HG02588 (cell line): Measurements from ENCODE around the gene ATP1A1.

Experiments
- ATAC-seq: cut with Tn5 transposase; IDR thresholded peaks from one replicate; pipeline ENCODE4 v1.9.1; 2021; ENCODE audit warnings: mild to moderate bottlenecking, moderate library complexity; ENCODE audit not compliant: unreplicated experiment

ATP1A1 gene

DNA sequence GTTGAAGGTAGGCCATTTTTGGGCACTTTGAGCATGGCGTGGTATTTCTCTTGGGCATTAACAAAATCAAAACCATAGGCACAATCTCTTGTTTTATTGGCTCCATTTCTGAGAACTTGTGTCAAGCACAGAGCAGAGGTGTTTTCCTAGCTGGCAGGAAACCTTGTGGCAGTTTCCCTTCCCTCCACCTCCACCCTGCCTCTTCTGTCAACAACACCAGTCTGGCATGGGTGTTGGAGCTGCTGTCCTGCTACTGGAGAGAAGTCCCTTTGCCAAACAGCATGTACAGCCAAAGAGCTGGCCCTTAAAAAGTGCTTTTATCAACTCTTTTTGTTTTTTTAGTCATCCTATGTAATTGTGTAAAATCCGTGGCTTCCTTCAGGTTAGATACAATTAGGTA is 16.0 kb downstream of the ATP1A1 start:
- ATAC-seq = no peak

DNA sequence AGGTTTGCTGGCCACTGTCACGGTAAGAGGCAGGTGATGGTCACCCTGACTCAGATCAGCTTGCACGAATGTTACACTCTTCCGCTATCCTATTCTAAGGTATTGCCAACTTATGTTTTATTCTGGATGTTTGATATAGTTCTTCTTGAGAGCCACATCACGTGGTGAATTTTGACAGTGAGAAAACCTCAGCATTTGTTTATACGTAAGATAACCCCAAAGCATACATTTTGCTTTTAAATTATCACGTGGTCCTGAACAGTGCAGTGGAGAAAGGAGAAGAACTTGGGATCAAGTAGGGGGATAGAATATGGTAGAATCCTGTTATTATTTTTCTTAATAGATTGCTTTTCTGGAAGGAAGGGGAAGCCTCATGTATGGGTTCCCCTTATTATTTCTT is 16.6 kb downstream of the ATP1A1 start:
- no peak for ATAC-seq

DNA sequence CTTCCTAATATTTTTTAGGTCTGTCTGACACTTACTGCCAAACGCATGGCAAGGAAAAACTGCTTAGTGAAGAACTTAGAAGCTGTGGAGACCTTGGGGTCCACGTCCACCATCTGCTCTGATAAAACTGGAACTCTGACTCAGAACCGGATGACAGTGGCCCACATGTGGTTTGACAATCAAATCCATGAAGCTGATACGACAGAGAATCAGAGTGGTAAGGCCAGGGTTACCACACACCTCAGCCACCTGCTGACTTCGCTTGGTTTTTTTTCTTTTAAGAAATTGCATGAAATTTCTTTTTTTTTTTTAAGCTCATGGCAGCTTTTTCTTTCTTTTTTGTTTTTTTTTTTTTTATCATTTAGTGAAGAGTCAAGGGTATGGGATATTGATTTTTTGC is 17.2 kb downstream of the ATP1A1 start:
- ATAC-seq = no peak

DNA sequence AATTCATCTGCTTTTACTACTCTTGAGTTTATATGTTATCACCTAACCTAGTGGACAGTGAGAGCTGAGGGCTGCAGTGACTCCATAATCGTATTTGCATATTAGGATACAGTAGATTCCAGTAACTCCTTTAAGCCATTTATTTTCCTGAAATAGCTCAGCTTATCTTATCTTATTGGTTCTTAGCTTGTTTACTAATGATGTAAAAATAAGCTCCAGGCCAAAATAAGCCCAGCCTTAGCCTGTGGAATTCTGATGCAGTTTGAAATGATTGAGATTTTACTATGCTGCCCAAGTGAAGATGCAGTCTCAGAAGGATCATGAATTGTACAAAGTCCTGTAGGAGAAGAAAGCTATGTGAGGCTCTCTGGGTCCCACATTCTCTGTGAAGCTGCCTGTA is 18.1 kb downstream of the ATP1A1 start:
- ATAC-seq = no peak

DNA sequence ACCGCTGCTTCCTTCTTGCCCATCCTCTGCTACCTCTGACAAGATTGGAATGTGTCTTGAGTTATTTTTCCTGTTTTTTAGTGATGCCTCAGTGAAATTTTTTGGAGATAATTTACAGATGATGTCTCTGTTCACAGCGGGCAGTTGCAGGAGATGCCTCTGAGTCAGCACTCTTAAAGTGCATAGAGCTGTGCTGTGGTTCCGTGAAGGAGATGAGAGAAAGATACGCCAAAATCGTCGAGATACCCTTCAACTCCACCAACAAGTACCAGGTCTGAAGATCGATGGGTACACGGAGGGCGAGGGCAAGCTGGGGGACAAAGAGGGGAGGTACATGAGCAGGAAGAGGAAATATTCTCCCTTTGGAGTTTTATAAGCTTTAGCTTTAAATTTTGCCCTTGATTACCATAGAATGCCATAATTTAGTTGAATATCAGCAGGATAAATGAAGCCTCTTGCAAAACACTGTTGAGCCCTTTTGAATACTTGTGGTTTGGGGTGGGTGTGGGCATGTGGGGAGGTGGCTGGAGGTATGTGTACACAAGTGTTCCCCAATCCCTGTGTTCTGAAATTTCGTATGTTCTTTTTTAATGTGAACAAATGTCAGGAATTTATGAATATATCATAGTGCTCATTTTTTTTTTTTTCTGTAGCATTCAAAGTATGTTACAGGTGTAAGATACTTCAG is 19.8 kb downstream of the ATP1A1 start:
- ATAC-seq = no peak

DNA sequence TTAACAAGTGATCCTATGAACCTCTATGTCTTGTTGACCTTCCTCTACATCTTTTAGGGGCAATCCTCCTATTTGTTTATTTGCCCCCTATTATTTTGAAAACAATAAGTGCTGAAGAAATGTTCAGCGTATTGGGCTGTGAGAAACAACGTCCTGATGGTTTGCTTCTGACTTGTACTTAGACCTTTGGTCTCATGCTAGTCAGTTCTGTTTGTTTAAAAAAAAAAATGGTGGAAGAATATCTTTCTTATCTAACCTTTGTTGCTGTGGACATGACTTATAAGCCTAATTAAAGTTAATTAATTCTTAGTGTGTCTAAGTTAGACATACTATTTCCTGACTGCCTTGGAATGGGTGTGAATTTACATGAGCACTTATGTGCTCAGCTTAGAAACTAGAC is 20.7 kb downstream of the ATP1A1 start:
- no peak for ATAC-seq

DNA sequence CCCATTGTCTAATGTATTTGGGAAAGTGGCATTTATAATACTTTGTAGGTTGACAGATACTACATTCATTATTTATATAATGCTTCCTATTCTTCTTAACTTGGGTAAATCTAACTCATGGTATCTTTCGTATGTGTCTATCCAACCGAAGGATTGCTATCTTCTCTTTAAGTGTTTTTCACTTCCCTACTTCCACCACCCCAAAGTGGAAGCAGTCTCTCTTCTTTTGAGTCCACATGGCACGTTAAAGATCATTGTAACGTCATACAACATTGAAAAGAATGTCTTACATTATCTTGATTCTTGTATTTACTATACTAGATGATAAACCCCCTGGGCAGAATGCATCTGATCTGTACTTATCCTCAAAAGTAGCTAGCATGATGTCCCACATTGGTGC is 21.2 kb downstream of the ATP1A1 start:
- ATAC-seq = no peak

DNA sequence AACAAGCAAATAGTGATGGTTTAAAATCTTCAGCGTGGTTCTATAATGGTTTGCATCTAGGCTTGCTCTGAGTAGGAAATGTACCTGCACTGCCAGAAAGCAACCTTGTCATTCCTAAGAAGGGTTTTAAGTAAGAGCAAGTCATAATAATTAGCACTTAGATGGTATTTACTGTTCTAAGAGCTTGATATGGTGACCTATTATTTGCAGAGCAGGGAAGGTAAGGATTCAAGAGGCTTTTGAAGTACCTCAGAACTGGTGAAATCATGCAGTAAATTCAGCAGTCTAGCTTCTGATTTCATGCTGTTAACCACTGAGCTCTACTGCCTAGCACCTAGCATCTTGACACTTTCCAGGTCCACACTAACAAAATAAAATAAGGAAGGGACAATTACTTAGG is 23.7 kb downstream of the ATP1A1 start:
- no peak for ATAC-seq

DNA sequence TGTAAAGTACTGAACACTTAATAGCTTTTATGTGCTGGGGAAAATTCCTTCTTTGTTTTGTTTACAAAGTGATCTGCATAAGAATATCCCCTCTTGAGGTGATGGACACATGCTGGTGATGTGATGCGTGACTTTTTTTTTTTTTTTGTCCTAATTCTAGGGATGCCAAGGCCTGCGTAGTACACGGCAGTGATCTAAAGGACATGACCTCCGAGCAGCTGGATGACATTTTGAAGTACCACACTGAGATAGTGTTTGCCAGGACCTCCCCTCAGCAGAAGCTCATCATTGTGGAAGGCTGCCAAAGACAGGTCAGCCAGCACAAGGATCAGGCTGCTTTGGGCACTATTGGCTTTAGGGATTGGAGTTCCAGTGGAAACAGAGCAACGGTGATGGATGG is 24.7 kb downstream of the ATP1A1 start:
- no peak for ATAC-seq

DNA sequence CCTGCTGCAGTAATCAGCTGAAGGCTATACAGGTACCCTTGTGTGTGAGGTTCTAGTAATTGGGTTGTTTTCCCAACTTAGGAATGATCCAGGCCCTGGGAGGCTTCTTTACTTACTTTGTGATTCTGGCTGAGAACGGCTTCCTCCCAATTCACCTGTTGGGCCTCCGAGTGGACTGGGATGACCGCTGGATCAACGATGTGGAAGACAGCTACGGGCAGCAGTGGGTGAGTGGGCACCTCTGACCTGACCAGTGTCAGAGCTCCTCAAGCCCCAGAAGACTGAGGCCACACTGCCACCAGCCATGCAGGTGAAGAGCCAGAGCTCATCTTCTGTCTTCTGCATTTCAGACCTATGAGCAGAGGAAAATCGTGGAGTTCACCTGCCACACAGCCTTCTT is 27.7 kb downstream of the ATP1A1 start:
- no peak for ATAC-seq

DNA sequence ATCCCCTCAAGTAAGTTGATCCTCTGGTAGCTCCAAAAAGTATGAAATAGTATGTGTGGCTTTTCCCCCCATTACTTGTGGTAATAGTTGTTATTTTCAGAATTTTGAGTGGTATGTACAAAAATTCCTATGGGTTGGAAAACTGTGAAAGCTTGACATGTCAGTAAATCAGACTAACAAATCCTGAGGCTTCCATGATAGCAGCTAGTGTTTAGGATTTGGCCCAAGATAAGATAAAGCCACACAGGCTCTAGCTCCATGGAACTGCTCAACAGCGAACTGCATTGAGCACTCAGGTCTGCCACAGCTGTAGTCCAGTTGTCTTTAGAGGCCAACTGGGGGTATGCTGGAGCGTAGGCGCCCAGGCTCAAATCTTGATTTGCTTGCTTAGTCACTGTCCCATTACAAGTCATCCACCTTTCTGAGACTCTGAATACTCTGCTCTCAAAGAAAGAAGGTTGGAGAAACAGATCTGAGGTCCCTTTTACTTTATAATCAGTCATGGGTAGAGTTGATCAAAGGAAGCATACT is 28.7 kb downstream of the ATP1A1 start:
- no peak for ATAC-seq

DNA sequence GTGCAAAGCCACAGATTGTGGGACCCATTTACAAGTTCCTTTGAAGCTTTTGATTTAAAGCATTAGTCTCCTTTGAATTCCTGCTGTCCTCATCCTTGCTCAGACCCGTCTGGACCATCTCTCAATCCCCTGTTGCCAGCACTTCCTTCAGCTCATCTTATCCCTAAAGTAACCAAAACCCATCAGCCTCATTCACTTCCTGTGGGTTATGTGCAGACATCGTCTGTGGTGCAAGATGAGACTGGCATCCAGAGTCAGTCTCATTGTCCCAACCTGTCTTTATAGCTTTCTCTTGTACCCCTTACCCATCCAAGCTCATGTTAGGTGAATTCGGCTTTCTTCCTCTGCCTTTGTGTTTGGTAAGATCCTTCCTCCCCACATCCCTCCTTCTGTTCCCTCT is 29.3 kb downstream of the ATP1A1 start:
- no peak for ATAC-seq

DNA sequence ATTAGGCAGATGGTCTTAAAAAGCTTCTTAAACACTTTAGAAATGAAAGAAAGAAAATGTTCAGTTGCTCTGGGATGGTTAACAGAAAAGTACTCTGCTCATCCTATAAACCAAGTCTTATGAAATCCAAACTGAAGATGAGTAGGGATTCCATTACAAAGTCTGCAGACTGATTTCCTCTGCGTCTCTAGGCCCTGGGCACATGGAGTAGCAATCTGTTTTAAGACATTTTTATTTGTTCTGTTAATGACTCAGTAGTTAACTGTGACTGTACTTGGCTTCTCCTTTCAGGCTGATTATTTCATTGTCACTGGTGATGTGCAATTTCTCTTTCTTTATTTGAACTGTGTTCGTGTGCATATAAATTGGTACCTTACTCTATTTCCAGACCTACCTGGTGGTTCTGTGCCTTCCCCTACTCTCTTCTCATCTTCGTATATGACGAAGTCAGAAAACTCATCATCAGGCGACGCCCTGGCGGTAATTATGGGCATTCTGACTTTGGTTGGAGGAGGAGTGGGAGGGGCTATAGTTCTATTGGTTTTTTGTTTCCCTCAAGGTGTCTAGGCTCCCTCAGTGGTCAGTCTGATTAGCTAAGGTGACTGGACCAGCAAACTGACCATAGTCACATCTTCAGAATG is 30.6 kb downstream of the ATP1A1 start:
- no peak for ATAC-seq

DNA sequence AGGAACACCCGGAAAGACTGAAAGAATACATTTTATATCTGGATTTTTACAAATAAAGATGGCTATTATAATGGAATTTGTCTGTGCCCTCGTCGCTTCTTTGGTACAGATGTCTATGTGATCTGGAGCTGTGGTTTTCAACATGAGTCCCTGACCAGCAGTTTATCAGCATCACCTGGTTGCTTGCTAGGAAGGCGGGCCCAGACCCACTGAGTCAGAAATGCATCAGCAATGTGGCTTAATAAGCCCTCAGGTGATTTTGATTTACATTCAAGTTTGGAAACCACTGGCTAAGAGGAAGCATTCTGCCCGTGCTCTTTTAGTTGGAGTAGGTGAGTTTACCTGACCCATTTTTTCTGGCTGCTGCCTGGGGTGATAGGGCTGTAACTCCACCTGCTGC is 31.7 kb downstream of the ATP1A1 start:
- ATAC-seq = no peak

DNA sequence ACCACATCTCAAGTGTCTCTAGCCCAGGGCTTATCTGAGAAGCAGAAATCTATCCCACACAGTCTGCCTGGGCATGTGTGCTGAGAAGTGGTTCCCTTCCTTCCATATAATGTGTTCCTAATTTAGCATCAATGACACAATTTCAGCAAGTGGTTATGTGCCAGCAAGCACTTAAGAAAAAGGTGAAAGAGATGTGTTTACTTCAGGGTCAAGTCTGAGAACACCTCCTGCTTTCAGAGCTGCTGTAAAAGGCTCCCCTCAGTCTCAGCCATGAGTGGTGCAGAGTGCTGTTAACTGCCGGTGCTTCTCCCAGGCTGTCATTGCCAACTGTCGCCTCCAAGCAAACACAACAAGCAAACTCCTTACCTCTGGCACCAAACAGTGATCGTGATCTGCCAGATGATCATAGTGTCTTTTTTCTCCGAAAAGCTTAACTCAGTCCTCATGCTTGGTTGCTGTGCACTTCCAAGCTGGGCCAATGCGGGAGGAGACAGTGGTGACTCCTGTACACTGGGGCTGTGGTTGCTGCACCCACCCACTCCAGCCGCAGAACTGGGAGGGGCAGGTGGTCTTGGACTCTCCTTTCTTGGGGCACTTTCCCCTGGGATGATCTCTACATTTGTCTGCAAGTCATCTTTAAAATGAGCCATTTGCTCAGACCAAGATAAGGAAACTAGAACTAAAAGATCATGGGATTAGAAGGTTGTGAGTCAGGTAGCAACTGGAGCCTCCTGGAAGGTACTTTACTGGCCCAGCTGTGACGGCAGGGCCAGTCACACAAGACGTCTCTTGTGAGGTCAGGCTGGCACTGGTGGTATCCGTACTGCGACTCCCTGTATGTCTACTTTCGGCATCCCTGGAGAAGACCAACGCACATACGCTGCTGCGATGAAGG is 32.4 kb downstream of the ATP1A1 start:
- ATAC-seq = no peak

DNA sequence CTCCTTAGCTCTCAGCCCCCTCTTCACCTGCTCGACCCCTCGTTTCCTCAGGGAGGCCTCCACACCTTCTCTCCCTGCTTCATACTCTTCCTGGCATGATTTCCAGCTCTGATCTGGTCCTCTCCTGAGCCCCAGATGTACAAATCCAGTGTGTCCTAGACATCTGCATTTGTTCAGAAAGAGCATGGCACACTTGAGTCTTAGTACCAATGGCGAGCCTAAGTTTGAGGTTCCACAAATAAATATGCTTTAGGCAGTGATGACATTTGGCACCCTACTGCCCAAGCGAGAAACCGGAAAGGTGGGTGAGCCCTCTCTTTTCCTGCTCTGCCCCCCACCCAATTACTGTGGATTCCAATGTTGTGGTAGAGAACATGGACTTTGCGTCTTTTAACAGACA is 34.0 kb downstream of the ATP1A1 start:
- ATAC-seq = no peak

DNA sequence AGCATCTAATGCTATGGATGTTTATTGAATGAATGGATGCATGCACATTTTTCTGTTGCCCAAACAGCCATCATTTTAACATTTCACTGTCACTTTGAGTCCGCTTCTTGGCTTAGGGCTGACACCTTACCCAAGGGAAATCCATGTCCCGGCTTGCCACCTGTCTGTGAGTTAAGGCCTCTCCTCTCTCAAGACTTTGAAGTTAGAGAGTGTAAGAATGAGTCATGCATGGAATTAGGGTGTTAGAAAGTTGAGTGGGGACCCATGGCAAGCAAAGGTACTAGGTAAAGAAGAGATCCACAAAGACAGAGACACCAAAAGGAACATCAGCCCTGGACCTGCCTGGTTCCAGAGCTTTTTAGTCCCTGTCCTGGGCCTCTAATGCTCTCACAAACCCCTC is 35.1 kb downstream of the ATP1A1 start:
- no peak for ATAC-seq

DNA sequence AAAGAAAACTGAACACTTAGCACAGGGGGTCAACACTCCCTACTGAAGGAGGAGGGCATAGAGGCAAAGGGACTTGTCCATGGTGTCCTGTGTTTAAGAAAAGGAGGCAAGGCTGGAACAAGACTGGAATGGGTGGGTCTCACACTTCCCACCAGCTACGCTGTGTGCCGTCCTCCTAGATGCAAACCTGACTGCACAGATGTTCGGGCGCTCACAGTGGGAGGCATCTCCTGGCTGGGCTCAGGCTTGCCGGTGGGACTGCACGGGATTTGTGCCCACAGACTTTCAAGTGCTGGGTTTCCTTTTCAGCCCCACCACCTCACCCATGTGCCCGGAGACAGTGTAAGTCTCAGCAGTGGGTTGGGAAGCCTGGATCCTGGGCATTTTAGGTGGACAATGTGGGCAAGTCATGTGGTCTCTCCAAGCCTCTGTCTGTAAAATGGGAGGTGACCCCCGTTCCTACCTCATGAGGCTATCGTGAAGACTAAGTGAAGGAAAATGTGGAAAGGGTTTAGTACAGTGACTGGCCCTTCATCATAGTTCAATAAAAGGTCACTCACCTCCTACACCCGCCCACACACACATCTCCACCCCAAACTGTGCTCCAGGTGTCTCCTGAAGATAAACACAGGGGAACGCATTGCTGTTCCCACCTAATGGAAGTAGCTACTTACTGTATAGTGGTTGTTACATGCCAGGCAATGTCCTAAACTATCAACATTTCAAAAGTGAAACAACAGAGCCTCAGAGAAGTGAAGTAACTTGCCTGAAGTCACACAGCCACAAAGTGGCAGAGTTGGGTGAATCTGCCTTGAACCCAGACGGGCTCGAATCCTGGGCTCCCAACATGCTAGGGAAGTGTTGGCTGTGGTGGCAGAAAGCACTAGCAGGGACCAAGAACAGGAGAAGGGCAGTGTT is 36.0 kb downstream of the ATP1A1 start:
- ATAC-seq = no peak

DNA sequence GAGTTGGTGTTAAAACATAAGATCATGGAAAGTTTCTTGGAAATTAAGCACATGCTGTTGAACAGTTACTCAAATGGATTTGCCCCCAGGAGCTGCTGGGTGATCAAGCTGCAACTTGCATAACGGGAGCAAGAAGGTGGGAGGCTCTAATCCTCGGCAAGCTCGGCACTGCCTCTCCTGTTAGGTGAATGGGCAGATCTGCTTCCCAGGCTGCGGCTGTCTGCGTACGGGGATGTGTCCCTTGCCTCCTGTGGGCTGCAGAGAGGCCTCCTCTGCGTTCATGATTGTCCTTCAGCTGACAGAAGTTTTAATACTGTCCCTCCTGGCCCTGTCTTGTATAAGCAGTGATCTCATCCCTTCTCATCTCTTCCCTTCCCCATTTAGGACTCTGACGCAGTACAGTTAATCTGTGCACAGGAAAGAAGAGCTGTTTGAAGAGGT is 36.7 kb downstream of the ATP1A1 start:
- no peak for ATAC-seq

DNA sequence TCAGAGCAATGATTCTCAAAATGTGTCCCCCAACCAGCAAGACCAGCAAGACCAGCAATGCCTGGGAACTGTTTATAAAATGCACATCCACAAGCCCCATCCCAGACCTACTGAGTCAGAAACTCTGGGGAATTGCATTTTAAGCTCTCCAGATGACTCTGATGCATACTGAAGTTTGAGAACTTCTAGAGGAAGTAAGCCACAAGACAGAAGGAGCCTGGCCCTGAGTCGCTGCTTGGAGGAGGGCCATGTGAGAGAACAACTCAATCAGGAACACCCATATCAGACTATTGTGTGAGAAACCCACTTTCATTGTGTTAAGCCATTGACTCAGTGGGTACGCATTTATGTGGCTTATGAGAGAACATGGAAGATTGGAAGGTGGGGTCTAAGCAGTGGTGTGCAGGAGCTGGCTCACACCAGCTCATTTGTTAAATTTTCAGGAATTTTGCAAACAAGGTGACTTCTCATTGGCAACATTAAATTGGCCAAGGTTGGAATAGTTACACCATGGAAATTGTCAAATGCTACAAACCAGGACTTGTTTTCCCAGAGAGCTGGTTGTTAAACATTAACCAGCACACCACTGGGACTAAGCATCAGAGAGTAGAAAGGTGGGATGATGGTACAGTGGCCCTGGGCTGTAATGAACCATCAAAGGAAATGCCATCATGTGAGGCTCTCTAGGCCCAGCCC is 38.9 kb downstream of the ATP1A1 start:
- ATAC-seq = no peak
